ENCODE measurements around the gene RPTOR.

The RPTOR gene

DNA sequence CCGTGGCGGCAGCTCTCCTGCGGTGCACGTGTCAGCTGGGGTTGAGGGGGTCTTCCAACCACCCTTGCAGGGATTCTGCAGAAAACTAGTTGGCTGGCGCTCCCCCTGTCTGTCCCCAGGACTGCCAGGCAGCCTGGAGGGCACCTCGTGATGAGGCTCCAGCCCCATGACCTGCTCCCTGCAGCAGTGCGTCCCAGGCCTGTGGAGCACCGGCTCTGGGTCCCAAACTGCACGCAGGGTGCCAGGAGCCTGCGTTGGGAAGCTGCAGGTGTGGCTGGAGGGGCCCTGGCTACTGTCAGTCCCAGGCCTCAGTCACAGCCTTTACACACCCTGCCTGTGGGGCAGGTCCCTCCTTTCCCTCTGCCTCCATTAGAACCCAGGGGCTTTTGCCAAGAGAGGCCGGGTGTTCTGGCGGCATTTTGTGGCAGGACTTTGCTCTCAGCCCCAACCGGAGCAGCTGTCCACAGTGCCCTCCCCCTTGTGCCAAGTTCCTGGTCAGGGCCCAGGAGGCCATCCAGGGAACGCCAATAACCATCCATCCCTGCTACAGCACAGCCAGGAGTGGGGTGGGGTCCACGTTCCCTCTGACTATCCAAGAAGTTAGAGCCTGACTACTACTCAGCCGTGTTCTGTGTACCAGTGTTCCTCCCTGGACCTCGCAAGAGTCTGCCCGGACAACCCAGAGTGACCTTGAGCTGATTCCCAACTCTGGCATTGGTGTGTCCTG, 456.2 kb downstream of the RPTOR start:
- DNase-seq (ENCODE audit: low spot score): no peak

DNA sequence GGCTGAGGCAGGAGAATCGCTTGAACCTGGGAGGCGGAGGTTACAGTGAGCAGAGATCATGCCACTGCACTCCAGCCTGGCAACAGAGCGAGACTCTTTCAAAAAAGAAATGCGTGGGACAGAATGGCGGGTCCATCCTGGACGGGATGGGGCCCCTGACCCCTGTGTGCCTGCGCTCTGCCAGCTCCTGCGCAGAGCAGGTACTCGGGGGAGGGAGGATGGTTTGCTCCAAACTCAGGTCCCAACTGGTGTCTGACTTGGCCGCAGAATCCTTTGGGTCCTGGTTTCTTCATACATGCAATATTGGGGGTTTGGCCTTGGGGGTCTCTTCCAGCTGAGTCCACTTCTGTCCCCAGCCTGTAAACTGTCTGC, 457.4 kb downstream of the RPTOR start:
- no peak for DNase-seq (ENCODE audit: low spot score)

DNA sequence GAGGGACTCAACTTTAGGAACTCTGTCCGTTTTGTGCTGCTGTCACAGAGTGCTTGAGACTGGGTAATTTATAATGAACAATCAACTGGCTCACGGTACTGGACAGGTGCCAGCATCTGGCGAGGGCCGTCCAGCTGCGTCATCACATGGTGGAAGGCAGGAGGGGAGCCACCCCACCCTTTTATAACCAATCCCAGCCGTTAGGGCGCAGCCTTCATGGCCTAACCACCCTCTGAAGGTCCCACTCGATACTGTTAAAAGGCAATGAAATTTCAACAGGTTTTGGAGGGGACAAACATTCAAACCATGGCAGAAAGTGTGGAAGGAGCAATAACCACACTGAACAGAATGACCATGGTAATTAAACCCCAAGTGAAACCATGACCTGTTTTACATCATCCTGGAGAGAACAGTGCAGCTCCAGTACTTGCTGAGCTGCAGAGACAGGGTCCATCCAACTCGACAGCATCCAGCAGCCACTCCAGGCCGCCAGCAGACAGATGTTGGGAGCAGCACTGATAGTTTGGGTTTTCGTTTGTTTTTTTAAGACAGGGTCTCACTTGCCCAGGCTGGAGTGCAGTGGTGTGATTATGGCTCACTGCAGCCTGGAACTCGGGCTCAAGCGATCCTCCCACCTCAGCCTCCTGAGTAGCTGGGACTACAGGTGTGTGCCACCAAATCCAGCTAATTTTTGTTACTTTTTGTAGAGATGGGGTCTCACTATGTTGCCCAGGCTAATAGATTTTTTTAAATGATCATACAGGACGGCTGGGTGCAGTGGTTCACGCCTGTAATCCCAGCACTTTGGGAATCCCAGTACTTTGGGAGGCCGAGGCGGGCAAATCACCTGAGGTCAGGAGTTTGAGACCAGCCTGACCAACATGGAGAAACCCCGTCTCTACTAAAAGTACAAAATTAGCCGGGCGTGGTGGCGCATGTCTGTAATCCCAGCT, 458.0 kb downstream of the RPTOR start:
- no peak for DNase-seq (ENCODE audit: low spot score)

DNA sequence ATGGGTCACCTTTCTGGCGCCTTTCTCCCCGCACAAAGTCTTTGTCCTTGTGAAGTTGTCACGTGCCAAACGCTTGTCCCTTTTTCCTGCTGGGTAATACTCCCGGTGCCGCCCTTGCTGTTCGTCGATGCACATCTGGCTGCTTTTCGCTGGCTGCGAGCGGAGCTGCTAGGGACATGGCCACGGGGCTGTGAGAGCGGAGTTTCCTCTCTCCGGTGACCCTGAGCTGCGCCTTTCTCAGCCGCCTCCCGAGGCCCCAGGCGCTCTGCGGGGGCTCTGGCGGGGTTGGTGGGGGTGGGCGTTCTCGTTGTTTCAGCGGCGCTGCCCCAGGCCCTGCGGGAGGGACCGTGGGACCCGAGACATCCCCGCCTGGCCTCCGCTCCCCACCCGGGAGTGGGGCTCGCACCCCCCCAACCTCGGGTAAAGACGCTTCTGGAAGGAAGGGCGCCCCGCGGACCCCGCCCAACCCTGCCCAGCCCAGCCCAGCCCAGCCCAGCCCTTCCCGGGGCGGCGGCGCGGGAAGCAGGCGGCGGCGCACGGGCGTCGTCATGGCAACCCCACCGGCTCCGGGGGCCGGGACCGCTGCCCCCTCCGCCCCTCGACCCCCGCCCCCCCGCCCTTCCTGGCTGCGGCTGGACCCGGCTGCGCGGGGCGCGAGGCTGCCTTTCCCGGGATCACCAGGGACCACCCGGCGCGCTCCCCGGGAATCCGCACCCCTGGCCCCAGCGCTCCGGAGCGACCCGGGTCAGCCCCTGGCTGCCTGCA, 459.3 kb downstream of the RPTOR start:
- no peak for DNase-seq (ENCODE audit: low spot score)

DNA sequence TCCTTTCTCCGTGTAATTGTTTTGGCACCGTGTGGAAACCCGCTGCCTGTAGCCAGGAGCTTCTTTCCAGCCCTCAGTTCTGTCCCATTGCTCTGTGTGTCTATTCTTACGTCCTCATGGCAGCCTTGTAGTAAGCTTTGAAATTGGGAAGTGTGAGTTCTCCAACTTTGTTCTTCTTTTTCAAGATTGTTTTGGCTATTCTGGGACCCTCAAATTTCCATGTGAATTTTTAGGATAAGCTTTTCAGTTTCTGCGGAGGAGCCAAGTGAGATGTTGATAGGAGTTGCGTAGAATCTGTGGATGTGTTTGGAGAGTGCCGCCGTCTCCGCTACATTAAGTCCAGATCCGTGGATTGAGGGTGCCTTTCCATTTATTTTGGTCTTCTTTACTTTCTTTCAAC, 462.3 kb downstream of the RPTOR start:
- no peak for DNase-seq (ENCODE audit: low spot score)

DNA sequence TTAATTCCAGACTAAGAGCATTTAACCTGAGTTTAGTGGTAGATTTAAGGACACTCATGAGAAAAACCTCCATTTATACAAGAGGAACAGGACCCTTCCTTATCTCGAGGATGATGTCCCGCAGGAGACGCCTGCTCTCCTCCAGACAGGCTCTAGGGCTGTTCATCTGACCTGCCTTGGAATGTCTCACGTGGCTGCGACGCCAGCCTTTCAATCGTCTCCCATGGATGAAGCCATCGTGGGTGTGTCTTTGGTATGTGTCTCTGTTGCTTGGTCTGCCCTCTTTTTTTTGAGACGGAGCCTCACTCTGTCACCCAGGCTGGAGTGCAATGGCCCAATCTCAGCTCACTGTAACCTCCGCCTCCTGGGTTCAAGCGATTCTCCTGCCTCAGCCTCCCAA, 463.5 kb downstream of the RPTOR start:
- no peak for DNase-seq (ENCODE audit: low spot score)

DNA sequence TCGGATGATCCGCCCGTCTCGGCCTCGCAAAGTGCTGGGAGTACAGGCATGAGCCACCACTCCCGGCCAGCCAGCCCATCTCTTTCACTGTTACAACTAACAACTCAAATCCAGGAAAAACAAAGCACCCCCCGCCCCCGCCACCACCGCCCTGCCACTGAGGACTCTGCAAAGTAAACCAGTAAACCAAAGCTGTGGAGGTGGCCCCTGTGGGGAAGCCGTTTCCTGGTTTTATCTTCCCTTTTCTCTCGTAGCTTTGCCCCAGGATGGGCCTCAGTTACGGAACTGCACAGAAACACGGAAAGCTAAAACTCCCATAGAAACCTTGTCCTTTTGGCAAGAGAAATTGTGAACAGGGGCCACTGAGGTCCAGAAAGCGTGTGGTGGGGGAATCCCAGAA, 464.5 kb downstream of the RPTOR start:
- no peak for DNase-seq (ENCODE audit: low spot score)

DNA sequence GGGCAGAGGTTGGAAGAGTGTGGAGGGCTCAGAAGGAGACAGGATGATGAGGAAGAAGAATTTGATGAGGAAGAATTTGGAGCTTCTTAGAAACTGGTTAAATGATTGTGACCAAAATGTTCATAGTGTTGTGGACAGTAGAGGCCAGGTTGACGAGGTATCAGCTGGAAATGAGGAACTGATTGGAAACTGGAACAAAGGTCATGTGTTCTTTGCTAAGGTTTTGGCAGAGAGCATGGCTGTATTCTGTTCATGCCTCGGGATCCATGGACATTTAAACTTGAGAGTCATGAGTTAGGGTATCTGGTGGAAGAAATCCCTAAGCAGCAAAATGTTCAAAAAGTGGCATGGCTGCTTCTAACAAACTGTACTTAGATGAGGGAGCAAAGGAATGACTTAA, 466.3 kb downstream of the RPTOR start:
- no peak for DNase-seq (ENCODE audit: low spot score)

DNA sequence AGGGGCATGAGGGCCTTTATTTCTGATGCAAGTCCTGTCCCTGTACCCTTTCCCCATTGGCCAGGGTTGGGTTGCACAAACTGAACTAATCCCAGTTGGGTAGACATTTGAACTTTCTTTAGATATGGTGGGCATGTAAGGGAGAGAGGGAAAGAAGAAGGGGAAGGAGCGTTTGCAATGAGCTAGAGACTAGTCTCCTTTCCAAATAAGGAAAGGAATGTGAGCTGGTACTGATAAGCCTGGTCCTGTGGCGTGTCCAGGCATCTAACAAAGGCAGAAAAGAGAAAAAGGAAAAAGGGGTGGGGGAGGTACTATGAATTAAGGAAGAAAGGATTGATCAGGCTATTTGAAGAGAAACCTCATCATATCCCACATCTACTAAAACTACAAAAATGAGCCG, 467.3 kb downstream of the RPTOR start:
- DNase-seq (ENCODE audit: low spot score): no peak

DNA sequence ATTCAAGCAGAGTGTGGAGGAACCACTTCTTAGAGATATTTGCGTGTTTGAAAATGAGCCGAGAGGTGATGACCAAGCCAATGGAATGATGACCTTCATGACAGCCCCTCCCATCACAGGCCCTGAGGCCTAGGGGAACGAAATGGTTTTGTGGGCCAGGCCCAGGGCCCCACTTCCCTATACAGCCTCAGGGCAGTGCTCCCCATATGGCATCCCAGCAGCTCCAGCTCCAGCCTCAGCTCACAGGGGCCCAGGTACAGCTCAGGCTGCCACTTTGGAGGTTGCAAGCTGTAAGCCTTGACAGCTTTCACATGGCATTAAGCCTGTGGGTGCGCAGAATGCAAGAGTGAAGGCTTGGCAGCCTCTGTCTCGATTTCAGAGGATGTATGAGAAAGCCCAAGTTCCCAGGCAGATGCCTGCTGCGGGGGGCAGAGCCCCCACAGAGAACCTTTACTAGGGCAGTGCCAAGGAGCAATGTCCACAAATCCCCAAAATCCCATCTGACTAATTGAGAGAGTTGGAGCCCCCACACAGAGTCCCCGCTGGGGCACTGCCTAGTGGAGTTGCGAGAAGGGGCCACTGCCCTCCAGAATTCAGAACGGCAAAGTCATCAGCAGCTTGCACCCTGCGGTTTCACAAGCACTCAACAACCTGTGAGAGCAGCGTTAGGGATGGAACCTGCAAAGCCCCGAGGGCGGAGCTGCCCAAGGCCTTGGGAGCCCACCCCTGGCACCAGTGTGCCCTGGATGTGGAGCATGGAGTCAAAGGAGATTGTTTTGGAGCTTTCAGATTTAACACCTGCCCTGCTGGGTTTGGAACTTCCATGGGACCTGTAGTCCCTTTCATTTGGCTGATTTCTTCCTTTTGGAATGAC, 468.2 kb downstream of the RPTOR start:
- DNase-seq (ENCODE audit: low spot score): no peak

DNA sequence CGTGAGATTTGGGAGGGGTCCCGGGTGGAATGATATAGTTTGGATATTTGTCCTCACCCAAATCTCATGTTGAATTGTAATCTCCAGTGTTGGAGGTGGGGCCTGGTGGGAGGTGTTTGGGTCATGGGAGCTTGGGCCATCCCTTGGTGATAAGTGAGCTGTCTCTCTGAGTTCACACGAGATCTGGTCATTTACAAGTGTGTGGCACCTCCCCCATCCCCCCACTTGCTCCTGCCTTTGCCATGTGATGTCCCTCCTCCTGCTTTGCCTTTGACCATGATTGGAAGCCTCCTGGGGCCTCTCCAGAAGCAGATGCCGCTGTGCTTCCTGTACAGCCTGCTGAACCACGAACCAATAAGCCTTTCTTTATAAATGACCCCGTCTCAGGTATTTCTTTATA, 469.0 kb downstream of the RPTOR start:
- no peak for DNase-seq (ENCODE audit: low spot score)

DNA sequence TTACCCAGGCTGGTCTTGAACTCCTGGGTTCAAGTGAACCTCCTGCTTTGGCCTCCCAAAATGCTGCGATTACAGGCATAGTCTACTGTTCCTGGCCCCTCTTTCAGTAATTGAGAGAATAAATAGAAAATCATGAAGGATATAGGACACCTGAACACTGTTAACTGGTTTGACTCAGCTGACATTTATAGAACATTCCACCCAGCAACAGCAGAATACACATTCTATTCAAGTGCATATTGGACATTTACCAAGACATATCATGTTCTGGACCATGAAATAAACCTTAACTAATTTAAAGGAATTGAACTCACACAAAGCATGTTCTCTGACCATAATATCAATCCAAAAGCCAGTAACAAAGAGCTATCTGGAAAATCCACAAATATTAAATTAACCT, 470.5 kb downstream of the RPTOR start:
- no peak for DNase-seq (ENCODE audit: low spot score)

Measured in CD4-positive, alpha-beta T cell treated with Interleukin-2 at 100 ng/mL for 4 hours (primary cell).